Neural cell (in vitro differentiated cells): Measurements from ENCODE around the gene TACC3. TPM values are rescaled to one million over a fixed set of nuclear protein-coding genes. Genes with fewer than 3 reads are reported as not detected.

Experiments
- H2AFZ ChIP-seq: fragments of 200-600, 300-800 bp; sonication (generic), shearing (Covaris generic); 2 replicates; pipeline ENCODE4 v1.6.0; 2014; ENCODE audit warnings: low read depth, mild to moderate bottlenecking, antibody characterized with exemption, low read length, moderate library complexity
- H3F3A ChIP-seq: fragments of 200-600 bp; shearing (Covaris generic); 2 replicates; pipeline ENCODE4 v1.6.1; 2016; ENCODE audit warnings: mild to moderate bottlenecking, moderate library complexity, mixed read lengths, antibody characterized with exemption, low read length; ENCODE audit not compliant: insufficient read depth, poor library complexity, severe bottlenecking
- H3K27ac ChIP-seq: fragments of 200-600, 300-800 bp; sonication (generic), shearing (Covaris generic); 2 replicates; pipeline ENCODE4 v1.5.1; 2014; ENCODE audit warnings: mild to moderate bottlenecking, low read length, moderate library complexity
- H3K27me3 ChIP-seq: fragments of 300-800, 200-600 bp; sonication (generic), shearing (Covaris generic); 2 replicates; pipeline ENCODE4 v1.6.0; 2014; ENCODE audit warnings: mild to moderate bottlenecking, low read depth, low read length, moderate library complexity; ENCODE audit not compliant: insufficient read depth
- H3K36me3 ChIP-seq: fragments of 300-800, 200-600 bp; sonication (generic), shearing (Covaris generic); 2 replicates; pipeline ENCODE4 v1.5.1; 2014; ENCODE audit warnings: mild to moderate bottlenecking, antibody characterized with exemption, low read length, moderate library complexity; ENCODE audit not compliant: insufficient read depth
- H3K4me2 ChIP-seq: fragments of 300-800, 200-600 bp; sonication (generic), shearing (Covaris generic); 2 replicates; pipeline ENCODE4 v1.6.0; 2014; ENCODE audit warnings: mild to moderate bottlenecking, low read length
- H3K4me3 ChIP-seq: fragments of 300-800, 200-600 bp; sonication (generic), shearing (Covaris generic); 2 replicates; pipeline ENCODE4 v1.5.1; 2014; ENCODE audit warnings: mild to moderate bottlenecking, low read length, moderate library complexity
- H3K79me2 ChIP-seq: fragments of 200-600 bp; shearing (Covaris generic); replicated peaks from 2 replicates; pipeline ENCODE4 v1.6.0; 2014; ENCODE audit warnings: mild to moderate bottlenecking, low read length, moderate library complexity; ENCODE audit not compliant: insufficient read depth
- H3K9ac ChIP-seq: fragments of 300-800, 200-600 bp; sonication (generic), shearing (Covaris generic); 2 replicates; pipeline ENCODE4 v1.6.1; 2016; ENCODE audit warnings: mild to moderate bottlenecking, low read length, mixed read lengths
- H3K9me2 ChIP-seq: fragments of 200-600 bp; shearing (Covaris generic); 2 replicates; pipeline ENCODE4 v1.6.1; 2016; ENCODE audit warnings: mild to moderate bottlenecking, low read length, mixed read lengths; ENCODE audit not compliant: insufficient read depth
- H3K9me3 ChIP-seq: fragments of 200-600, 300-800 bp; sonication (generic), shearing (Covaris generic); 2 replicates; pipeline ENCODE4 v1.6.1; 2016; ENCODE audit warnings: mild to moderate bottlenecking, mixed run types, low read length, moderate library complexity, mixed read lengths
- H4K20me1 ChIP-seq: fragments of 200-600 bp; shearing (Covaris generic); 2 replicates; pipeline ENCODE4 v1.6.1; 2016; ENCODE audit warnings: mild to moderate bottlenecking, mixed run types; ENCODE audit not compliant: insufficient read depth
- EP300 ChIP-seq: fragments of 450-650 bp; conservative IDR thresholded peaks from 2 replicates; pipeline ENCODE4 v1.6.1; 2014; ENCODE audit warnings: antibody characterized with exemption, mild to moderate bottlenecking, moderate library complexity; ENCODE audit not compliant: poor library complexity, severe bottlenecking
- EZH2 ChIP-seq: fragments of 200-600, 300-800 bp; shearing (Covaris generic), sonication (generic); IDR thresholded peaks from 2 replicates; pipeline ENCODE4 v1.6.1; 2014; ENCODE audit warnings: antibody characterized with exemption, low read length, borderline replicate concordance, mild to moderate bottlenecking; ENCODE audit not compliant: insufficient read depth, poor library complexity, severe bottlenecking
- MXI1 ChIP-seq: fragments of 450-650 bp; conservative IDR thresholded peaks from 2 replicates; pipeline ENCODE4 v1.6.1; 2014; ENCODE audit warnings: antibody characterized with exemption, mild to moderate bottlenecking; ENCODE audit not compliant: poor library complexity, severe bottlenecking
- POLR2AphosphoS5 ChIP-seq: IDR thresholded peaks from 2 replicates; pipeline ENCODE4 v1.6.1; 2012
- RAD21 ChIP-seq: fragments of 450-650 bp; conservative IDR thresholded peaks from 2 replicates; pipeline ENCODE4 v1.6.1; 2014; ENCODE audit warnings: antibody characterized with exemption, mild to moderate bottlenecking, moderate library complexity
- SMC3 ChIP-seq: fragments of 450-650 bp; conservative IDR thresholded peaks from 2 replicates; pipeline ENCODE4 v1.6.1; 2014; ENCODE audit warnings: antibody characterized with exemption, mild to moderate bottlenecking, moderate library complexity; ENCODE audit not compliant: poor library complexity
- TAF1 ChIP-seq: IDR thresholded peaks from 2 replicates; pipeline ENCODE4 v1.6.1; 2012; ENCODE audit warnings: low read depth
- polyA plus RNA-seq: library from polyadenylated mRNA; depleted of rRNA; stranded (reverse); fragments of >200 nt; gene quantifications from 2 replicates; pipeline ENCODE4 v1.2.3, GENCODE V29; 2014
- TF ChIP-seq, protein P1 (sequence below): IDR thresholded peaks from 2 replicates; pipeline ENCODE4 v1.6.1; 2012; ENCODE audit warnings: borderline replicate concordance
- TF ChIP-seq, protein P2 (sequence below): fragments of 450-650 bp; IDR thresholded peaks from 2 replicates; pipeline ENCODE4 v1.5.1; 2014; ENCODE audit warnings: antibody characterized with exemption, mild to moderate bottlenecking, moderate library complexity; ENCODE audit not compliant: poor library complexity, severe bottlenecking

Gene TACC3
- polyA plus RNA-seq, 1 donor from 2014 or later, result 2.6 TPM

DNA sequence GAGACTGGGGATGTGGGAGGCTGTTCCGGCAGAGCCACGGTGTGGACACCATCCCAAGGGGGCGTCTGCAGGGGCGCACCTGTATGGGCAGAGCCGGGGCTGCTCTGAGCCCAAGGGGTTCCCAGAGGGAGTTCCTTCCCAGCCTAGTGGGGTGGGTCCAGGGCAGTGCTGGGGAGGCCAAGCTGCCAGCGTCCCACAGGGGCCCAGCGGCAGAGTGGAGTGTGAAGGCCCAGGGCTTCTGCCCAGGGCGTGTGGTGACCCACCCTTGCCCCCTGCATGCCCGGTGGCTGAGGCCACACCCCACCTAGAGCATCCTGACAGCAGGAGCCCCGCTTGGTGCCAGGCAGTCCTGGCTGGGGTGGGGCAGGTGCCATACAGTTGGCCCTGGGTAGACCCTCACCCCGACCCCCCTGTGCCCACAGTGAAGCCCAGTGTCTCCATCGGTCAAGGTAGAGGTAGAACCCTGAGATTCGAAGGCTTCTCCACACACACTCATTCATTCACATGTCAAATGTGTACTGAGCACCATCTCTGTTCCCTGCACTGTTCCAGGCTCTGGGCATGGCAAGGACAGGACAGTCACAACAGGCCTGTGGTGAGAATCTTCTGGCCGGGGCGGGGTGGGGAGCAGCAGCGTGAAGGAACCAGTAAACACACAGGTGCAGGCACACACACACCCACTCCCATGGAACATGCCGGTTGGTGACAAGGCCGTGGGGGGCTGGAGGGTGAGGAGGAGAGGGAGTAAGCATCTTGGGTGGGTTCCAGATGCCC, 29.2 kb downstream of the TACC3 start:
- H4K20me1 ChIP-seq, result no peaks in the 10 kb centered on the region
- no peaks in the 10 kb centered on the region for H3K79me2 ChIP-seq
- H3K36me3 ChIP-seq, result no peaks in the 10 kb centered on the region
- no peak overlapping the region for H2AFZ ChIP-seq
- no peak overlapping the region for H3K27ac ChIP-seq
- H3K9me3 ChIP-seq, result no peaks in the 10 kb centered on the region
- H3K4me3 ChIP-seq, result no peak overlapping the region
- H3K27me3 ChIP-seq, result no peaks in the 10 kb centered on the region
- H3F3A ChIP-seq, result no peaks in the 10 kb centered on the region
- H3K9ac ChIP-seq, result no peak overlapping the region
- H3K4me2 ChIP-seq, result no peak overlapping the region
- no peaks in the 10 kb centered on the region for H3K9me2 ChIP-seq
- TF ChIP-seq POLR2AphosphoS5 (no peak), EP300 (no peak), EZH2 (no peak), TAF1 (no peak), SMC3 (no peak), MXI1 (no peak), RAD21 (no peak)
- TF ChIP-seq, protein P1, sequence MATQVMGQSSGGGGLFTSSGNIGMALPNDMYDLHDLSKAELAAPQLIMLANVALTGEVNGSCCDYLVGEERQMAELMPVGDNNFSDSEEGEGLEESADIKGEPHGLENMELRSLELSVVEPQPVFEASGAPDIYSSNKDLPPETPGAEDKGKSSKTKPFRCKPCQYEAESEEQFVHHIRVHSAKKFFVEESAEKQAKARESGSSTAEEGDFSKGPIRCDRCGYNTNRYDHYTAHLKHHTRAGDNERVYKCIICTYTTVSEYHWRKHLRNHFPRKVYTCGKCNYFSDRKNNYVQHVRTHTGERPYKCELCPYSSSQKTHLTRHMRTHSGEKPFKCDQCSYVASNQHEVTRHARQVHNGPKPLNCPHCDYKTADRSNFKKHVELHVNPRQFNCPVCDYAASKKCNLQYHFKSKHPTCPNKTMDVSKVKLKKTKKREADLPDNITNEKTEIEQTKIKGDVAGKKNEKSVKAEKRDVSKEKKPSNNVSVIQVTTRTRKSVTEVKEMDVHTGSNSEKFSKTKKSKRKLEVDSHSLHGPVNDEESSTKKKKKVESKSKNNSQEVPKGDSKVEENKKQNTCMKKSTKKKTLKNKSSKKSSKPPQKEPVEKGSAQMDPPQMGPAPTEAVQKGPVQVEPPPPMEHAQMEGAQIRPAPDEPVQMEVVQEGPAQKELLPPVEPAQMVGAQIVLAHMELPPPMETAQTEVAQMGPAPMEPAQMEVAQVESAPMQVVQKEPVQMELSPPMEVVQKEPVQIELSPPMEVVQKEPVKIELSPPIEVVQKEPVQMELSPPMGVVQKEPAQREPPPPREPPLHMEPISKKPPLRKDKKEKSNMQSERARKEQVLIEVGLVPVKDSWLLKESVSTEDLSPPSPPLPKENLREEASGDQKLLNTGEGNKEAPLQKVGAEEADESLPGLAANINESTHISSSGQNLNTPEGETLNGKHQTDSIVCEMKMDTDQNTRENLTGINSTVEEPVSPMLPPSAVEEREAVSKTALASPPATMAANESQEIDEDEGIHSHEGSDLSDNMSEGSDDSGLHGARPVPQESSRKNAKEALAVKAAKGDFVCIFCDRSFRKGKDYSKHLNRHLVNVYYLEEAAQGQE, result no peak
- TF ChIP-seq, protein P2, sequence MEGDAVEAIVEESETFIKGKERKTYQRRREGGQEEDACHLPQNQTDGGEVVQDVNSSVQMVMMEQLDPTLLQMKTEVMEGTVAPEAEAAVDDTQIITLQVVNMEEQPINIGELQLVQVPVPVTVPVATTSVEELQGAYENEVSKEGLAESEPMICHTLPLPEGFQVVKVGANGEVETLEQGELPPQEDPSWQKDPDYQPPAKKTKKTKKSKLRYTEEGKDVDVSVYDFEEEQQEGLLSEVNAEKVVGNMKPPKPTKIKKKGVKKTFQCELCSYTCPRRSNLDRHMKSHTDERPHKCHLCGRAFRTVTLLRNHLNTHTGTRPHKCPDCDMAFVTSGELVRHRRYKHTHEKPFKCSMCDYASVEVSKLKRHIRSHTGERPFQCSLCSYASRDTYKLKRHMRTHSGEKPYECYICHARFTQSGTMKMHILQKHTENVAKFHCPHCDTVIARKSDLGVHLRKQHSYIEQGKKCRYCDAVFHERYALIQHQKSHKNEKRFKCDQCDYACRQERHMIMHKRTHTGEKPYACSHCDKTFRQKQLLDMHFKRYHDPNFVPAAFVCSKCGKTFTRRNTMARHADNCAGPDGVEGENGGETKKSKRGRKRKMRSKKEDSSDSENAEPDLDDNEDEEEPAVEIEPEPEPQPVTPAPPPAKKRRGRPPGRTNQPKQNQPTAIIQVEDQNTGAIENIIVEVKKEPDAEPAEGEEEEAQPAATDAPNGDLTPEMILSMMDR, result no peak

DNA sequence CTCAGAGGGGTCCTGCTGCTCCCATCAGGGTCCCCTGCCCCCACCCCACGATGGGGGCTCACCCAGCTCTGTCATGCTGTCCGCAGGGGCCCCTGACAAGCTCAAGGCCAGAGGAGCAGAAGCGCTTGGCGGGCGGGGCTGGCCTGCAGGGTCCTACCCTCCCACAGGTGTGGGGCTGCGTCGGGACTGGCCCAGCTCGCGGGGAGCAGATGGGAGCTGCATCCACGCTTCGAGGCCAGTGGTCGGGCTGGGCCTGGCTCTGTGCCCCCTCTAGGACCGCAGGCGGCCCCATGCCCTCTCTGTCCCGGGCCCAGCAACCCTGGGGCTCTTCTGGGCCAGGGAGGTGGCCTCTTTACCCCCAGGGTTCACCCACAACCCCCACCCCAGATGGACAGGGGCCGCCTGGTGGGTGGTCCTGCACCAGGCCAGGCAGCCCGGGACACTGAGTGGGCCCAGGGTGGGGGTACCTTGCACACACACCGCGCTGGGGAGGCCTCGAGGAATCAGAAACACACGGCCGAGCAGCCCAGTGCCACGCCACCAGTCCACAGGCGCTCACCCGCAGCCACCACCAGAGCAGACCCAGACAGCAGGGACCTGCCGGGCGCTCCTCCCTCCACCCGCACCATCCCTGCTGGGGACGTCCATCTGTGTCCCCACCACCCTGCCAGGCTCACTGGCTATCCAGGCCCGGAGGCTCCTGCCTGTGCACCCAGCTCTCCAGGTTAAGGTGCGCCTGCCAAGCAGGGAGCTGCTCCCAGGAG, 30.0 kb downstream of the TACC3 start:
- Histone ChIP-seq H3K9me3 (no peaks in the 10 kb centered on the region), H3K4me3 (no peak overlapping the region), H3K4me2 (no peak overlapping the region), H3K27ac (no peak overlapping the region), H3K9me2 (no peaks in the 10 kb centered on the region), H3K27me3 (no peaks in the 10 kb centered on the region), H3F3A (no peaks in the 10 kb centered on the region), H3K9ac (no peak overlapping the region), H3K79me2 (no peaks in the 10 kb centered on the region), H4K20me1 (no peaks in the 10 kb centered on the region), H3K36me3 (no peaks in the 10 kb centered on the region), H2AFZ (no peak overlapping the region)
- TF ChIP-seq RAD21, result no peak
- no peak for TF ChIP-seq SMC3
- no peak for TF ChIP-seq EP300
- TF ChIP-seq, protein P1, result no peak
- TF ChIP-seq TAF1, result no peak
- TF ChIP-seq MXI1, result no peak
- TF ChIP-seq, protein P2, result no peak
- no peak for TF ChIP-seq EZH2
- TF ChIP-seq POLR2AphosphoS5, result no peak
